ENCODE data around the gene UTS2. TPM values are rescaled to one million over a fixed set of nuclear protein-coding genes. Genes with fewer than 3 reads are reported as not detected.
A peak's percentile ranks its signal among the peaks of the same experiment; 100 is the strongest.

Gene UTS2
- total RNA-seq, 1 donor: 1.4 TPM

DNA sequence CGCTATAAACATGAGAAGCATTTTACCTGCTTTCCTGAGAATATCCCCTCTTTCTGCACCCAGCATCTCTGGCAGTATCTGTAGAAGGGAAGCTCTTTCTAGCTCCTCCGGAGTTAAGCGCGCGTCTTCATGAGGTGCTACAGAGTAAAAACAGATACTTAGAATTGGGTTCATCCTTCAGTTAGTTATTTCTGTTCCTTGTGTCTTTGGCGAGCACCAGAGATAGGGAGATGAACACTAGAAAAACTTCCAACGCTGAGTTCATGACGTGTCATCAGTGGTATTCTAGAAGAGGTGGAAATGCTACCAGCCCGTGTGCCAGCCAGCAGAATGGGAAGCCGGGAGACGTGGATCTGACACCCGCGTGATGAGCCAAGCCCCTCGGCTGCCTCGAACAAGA lies 2.1 kb downstream of the UTS2 start:
- Histone ChIP-seq H3K9me3 (ENCODE audit: low read depth, low read length) (no peaks in the 10 kb centered on the region), H3K27me3 (ENCODE audit: insufficient read depth, low read length) (no peaks in the 10 kb centered on the region), H3K4me3 (ENCODE audit: low read length) (no peak overlapping the region), H3K4me1 (ENCODE audit: insufficient read depth, low read length) (no peaks in the 10 kb centered on the region)

DNA sequence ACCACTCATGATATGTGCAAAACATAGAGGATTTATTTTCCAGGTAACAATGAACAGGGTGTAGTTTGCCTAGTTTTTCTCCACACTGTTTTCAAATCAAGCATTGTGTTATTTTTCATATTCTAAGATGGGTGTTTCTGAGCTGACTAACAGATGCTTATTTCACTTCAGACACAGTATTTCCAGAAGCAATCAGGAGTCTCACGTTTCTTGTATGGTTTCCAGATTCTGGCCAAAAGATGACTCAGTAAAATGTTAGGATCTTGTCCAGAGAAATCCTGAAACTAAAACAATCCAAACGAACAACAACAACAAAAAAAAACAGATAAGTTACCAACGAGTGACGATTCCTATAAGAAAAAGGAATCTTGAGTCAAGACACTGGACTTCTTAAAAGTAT lies 5.3 kb downstream of the UTS2 start:
- no peaks in the 10 kb centered on the region for H3K27me3 ChIP-seq (ENCODE audit: insufficient read depth, low read length)
- no peak overlapping the region for H3K4me3 ChIP-seq (ENCODE audit: low read length)
- no peaks in the 10 kb centered on the region for H3K9me3 ChIP-seq (ENCODE audit: low read depth, low read length)
- no peaks in the 10 kb centered on the region for H3K4me1 ChIP-seq (ENCODE audit: insufficient read depth, low read length)

- H3K4me3 ChIP-seq (ENCODE audit: low read length): no peak overlapping the region
- no peaks in the 10 kb centered on the region for H3K9me3 ChIP-seq (ENCODE audit: low read depth, low read length)
- H3K4me1 ChIP-seq (ENCODE audit: insufficient read depth, low read length): no peaks in the 10 kb centered on the region
- no peaks in the 10 kb centered on the region for H3K27me3 ChIP-seq (ENCODE audit: insufficient read depth, low read length)
These were observed 6.2 kb downstream of the UTS2 start for GRCh38 chr1:7846656-7847055.

DNA sequence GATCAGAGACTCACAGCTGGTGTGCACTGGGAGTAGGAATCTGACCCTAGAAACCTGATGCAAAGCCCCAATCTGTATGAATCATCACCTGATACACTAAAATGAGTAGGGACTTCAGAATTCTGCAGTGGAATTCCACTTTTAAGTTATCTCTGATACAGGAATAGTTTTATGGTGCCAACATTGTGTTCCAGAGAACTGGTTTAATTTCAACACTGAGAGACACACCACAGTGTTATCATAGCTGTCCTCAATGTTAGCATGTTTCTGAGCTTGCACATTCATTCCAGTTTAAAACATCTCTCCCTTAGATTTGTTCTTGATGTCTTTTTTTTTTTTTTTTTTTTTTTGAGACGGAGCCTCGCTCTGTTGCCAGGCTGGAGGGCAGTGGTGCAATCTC lies 7.1 kb downstream of the UTS2 start:
- Histone ChIP-seq H3K27me3 (ENCODE audit: insufficient read depth, low read length) (no peaks in the 10 kb centered on the region), H3K4me1 (ENCODE audit: insufficient read depth, low read length) (no peaks in the 10 kb centered on the region), H3K9me3 (ENCODE audit: low read depth, low read length) (no peaks in the 10 kb centered on the region), H3K4me3 (ENCODE audit: low read length) (no peak overlapping the region)

GRCh38 chr1:7842517-7842916 lies 10.3 kb downstream of the UTS2 start:
- Histone ChIP-seq H3K27me3 (ENCODE audit: insufficient read depth, low read length) (no peaks in the 10 kb centered on the region), H3K4me3 (ENCODE audit: low read length) (no peak overlapping the region), H3K4me1 (ENCODE audit: insufficient read depth, low read length) (no peaks in the 10 kb centered on the region), H3K9me3 (ENCODE audit: low read depth, low read length) (peaks cover 13% of the 10 kb centered on the region)

DNA sequence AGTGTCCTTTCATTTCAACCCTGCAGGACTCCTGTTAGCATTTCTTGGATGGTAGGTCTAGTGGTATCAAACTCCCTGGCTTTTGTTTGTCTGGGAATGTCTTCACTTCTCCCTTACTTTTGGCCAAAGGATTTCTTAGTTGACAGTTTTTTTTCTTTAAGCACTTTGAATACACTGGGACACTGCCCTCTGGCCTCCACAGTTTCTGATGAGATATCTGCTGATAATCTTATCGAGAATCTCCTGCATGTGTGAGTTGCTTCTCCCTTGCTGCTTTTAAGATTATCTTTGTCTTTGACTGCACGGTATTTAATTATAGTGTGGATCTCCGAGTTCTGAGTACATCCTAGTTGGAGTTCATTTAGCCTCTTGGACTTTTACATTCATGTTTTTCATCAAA lies 13.3 kb downstream of the UTS2 start:
- Histone ChIP-seq H3K4me1 (ENCODE audit: insufficient read depth, low read length) (no peaks in the 10 kb centered on the region), H3K9me3 (ENCODE audit: low read depth, low read length) (peaks cover 13% of the 10 kb centered on the region), H3K27me3 (ENCODE audit: insufficient read depth, low read length) (no peaks in the 10 kb centered on the region), H3K4me3 (ENCODE audit: low read length) (no peak overlapping the region)

DNA sequence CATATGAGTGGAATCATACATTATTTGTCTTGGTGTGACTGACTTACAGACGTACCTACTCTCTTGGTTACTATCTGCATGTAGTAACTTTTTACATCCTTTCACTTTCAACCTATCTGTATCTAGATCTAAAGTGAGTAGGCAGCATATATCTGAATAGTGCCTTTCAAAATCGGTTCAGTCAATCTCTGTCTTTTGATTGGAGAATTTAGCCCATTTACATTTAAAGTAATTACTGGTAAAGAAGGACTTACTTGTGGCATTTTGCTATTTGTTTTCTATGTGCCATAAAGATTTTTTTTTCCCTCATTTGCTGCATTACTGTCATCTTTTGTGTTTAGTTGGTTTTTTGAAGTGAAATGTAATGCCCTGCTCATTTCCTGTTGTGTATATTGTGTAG lies 14.2 kb downstream of the UTS2 start:
- H3K4me3 ChIP-seq (ENCODE audit: low read length): no peak overlapping the region
- H3K4me1 ChIP-seq (ENCODE audit: insufficient read depth, low read length): no peaks in the 10 kb centered on the region
- peaks cover 13% of the 10 kb centered on the region for H3K9me3 ChIP-seq (ENCODE audit: low read depth, low read length)
- H3K27me3 ChIP-seq (ENCODE audit: insufficient read depth, low read length): no peaks in the 10 kb centered on the region

DNA sequence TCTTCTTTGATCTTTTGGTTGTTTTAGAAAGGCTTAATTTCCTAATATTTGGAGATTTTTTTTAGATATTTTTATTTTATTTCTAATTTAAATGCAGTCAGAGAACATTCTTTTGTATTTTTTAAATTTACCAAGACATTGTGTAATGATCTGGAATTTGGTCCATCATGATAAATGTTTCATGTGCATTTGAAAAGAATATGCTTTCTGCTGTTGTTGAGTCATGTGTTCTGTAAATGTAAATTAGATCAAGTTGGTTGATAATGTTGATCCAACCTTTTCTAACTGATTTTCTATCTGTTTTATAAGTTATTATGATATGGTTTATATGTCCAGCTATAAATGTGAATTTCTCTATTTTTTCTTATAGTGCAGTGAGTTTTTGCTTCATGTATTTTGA lies 19.8 kb downstream of the UTS2 start:
- H3K4me3 ChIP-seq (ENCODE audit: low read length): no peak overlapping the region
- no peaks in the 10 kb centered on the region for H3K9me3 ChIP-seq (ENCODE audit: low read depth, low read length)
- no peaks in the 10 kb centered on the region for H3K27me3 ChIP-seq (ENCODE audit: insufficient read depth, low read length)
- no peaks in the 10 kb centered on the region for H3K4me1 ChIP-seq (ENCODE audit: insufficient read depth, low read length)

GRCh38 chr1:7831458-7831857 lies 21.4 kb downstream of the UTS2 start:
- H3K9me3 ChIP-seq (ENCODE audit: low read depth, low read length): no peaks in the 10 kb centered on the region
- no peaks in the 10 kb centered on the region for H3K27me3 ChIP-seq (ENCODE audit: insufficient read depth, low read length)
- H3K4me1 ChIP-seq (ENCODE audit: insufficient read depth, low read length): no peaks in the 10 kb centered on the region
- no peak overlapping the region for H3K4me3 ChIP-seq (ENCODE audit: low read length)

DNA sequence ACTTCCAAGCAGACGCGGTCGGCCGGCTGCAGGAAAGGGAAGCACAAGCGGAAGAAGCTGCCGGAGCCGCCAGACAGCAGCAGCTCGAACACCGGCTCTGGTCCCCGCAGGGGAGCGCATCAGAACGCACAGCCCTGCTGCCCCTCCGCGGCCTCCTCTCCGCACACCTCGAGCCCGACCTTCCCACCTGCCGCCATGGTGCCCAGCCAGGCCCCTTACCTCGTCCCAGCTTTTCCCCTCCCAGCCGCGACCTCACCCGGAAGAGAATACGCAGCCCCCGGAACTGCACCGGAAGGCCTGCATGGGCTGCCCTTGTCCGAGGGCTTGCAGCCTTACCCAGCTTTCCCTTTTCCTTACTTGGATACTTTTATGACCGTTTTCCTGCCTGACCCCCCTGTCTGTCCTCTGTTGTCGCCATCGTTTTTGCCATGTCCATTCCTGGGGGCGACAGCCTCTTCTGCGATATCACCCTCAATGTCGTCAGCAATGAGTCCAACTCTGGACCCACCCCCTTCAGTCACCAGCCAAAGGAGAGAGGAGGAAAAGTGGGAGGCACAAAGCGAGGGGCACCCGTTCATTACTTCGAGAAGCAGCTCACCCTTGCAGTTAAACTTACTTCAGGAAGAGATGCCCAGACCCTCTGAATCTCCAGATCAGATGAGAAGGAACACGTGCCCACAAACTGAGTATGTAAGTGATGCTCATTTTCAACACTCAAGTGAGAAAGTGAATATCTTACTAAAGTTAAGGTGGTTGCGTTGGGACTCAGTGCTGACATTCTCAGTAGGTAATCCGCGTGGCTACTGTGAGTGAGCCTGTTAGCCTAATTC lies 25.5 kb downstream of the UTS2 start:
- Histone ChIP-seq H3K9me3 (ENCODE audit: low read depth, low read length) (no peaks in the 10 kb centered on the region), H3K27me3 (ENCODE audit: insufficient read depth, low read length) (no peaks in the 10 kb centered on the region), H3K4me3 (ENCODE audit: low read length) (peak overlapping the region; percentile 41), H3K4me1 (ENCODE audit: insufficient read depth, low read length) (no peaks in the 10 kb centered on the region)

GRCh38 chr1:7826363-7826762 lies 26.5 kb downstream of the UTS2 start:
- H3K4me1 ChIP-seq (ENCODE audit: insufficient read depth, low read length): no peaks in the 10 kb centered on the region
- no peak overlapping the region for H3K4me3 ChIP-seq (ENCODE audit: low read length)
- H3K27me3 ChIP-seq (ENCODE audit: insufficient read depth, low read length): no peaks in the 10 kb centered on the region
- H3K9me3 ChIP-seq (ENCODE audit: low read depth, low read length): no peaks in the 10 kb centered on the region

DNA sequence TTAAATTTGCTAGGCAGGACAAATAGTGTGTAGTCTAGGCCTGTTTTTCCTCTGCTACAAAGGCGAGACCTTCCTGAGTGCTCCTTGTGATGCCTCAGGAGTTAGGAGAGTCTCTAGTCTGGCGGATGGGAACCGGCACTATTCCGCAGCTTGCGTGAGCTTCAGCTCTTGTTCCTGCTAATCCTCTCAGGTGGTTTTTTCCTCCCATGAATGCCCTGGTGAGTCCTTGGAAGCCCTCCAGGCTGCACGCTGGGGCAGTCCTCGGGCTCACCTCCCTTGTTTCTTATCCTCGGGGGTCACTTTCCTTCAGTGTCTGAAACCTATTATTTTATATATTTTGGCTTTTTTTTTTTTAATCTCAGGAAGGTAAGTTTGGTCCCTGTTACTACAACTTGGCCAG lies 28.2 kb downstream of the UTS2 start:
- no peaks in the 10 kb centered on the region for H3K27me3 ChIP-seq (ENCODE audit: insufficient read depth, low read length)
- H3K4me1 ChIP-seq (ENCODE audit: insufficient read depth, low read length): no peaks in the 10 kb centered on the region

DNA sequence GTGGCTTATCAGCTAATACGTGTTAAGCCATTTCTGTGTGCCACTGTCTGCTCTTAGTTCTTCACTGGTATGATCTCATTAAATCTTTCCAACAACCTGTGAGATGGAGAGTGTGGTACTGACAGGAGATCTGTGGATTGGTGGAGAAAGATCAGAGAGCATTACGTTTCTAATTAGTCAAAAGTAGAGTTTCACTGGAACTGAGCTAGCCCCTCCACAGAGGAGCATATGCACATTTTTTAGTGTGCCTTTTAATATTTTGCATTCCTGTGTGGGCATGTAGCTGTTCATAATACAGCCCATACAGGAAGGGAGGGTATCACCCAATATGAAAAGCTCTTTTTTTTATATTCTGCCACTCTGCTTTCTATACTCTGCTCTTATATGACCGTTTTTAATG lies 31.6 kb downstream of the UTS2 start:
- no peak overlapping the region for H3K4me3 ChIP-seq (ENCODE audit: low read length)
- H3K27me3 ChIP-seq (ENCODE audit: insufficient read depth, low read length): no peaks in the 10 kb centered on the region

More for the DNA sequence above, 28.2 kb downstream of the UTS2 start:
- H3K9me3 ChIP-seq (ENCODE audit: low read depth, low read length): no peaks in the 10 kb centered on the region
- H3K4me3 ChIP-seq (ENCODE audit: low read length): no peak overlapping the region

GRCh38 chr1:7813677-7814373 lies 39.0 kb downstream of the UTS2 start:
- no peak overlapping the region for H3K4me3 ChIP-seq (ENCODE audit: low read length)
- no peaks in the 10 kb centered on the region for H3K27me3 ChIP-seq (ENCODE audit: insufficient read depth, low read length)
- H3K4me1 ChIP-seq (ENCODE audit: insufficient read depth, low read length): no peaks in the 10 kb centered on the region
- peaks cover 16% of the 10 kb centered on the region for H3K9me3 ChIP-seq (ENCODE audit: low read depth, low read length)

More for the DNA sequence above, 31.6 kb downstream of the UTS2 start:
- no peaks in the 10 kb centered on the region for H3K4me1 ChIP-seq (ENCODE audit: insufficient read depth, low read length)
- no peaks in the 10 kb centered on the region for H3K9me3 ChIP-seq (ENCODE audit: low read depth, low read length)

DNA sequence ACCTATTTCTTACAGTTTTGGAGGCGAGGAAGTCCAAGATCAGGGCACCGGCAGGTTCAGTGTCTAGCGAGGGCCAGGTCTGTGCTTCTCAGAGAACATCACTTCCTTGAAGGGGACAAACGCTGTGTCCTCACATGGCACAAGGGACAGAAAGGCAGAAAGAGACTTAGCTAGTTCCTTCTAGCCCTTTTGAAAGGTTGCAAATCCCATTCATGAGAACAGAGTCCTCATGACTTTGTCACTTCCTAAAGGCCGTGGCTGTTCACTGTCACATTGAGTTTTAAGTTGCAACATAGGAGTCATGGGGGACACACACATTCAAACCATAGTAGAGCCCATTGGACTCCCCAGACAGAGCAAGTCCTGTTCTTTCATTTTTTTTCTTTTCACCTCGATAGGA lies 41.4 kb downstream of the UTS2 start:
- H3K27me3 ChIP-seq (ENCODE audit: insufficient read depth, low read length): no peaks in the 10 kb centered on the region
- H3K4me1 ChIP-seq (ENCODE audit: insufficient read depth, low read length): no peaks in the 10 kb centered on the region
- H3K4me3 ChIP-seq (ENCODE audit: low read length): no peak overlapping the region
- H3K9me3 ChIP-seq (ENCODE audit: low read depth, low read length): peaks cover 16% of the 10 kb centered on the region

GRCh38 chr1:7810395-7810794 lies 42.5 kb downstream of the UTS2 start:
- H3K9me3 ChIP-seq (ENCODE audit: low read depth, low read length): peaks cover 16% of the 10 kb centered on the region
- no peaks in the 10 kb centered on the region for H3K27me3 ChIP-seq (ENCODE audit: insufficient read depth, low read length)
- H3K4me1 ChIP-seq (ENCODE audit: insufficient read depth, low read length): no peaks in the 10 kb centered on the region
- H3K4me3 ChIP-seq (ENCODE audit: low read length): no peak overlapping the region

Data from mononuclear cell (primary cell).